Measurements from ENCODE around the gene SLC9A5.

SLC9A5 gene

DNA sequence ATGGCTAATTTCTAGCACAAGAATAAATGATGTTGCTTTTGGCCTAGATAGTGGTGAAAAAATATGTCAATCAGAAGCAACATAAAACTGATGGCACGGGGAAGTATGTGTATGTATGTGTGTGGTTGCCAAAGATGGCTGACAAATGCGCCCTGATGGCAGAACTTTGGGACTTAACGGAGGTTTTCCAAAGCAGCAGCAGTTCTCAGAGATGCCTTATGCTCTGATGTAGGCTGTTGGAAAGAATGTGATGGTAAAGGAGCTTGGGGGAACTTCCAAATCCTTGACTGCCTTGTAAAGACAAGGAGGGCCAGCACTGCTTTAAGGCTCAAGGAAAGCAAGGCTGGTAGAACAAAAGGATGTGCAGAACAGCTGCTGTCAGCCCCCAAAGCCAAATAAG lies 61.8 kb downstream of the SLC9A5 start:
- DNase-seq (ENCODE audit: low read depth) = no peak

DNA sequence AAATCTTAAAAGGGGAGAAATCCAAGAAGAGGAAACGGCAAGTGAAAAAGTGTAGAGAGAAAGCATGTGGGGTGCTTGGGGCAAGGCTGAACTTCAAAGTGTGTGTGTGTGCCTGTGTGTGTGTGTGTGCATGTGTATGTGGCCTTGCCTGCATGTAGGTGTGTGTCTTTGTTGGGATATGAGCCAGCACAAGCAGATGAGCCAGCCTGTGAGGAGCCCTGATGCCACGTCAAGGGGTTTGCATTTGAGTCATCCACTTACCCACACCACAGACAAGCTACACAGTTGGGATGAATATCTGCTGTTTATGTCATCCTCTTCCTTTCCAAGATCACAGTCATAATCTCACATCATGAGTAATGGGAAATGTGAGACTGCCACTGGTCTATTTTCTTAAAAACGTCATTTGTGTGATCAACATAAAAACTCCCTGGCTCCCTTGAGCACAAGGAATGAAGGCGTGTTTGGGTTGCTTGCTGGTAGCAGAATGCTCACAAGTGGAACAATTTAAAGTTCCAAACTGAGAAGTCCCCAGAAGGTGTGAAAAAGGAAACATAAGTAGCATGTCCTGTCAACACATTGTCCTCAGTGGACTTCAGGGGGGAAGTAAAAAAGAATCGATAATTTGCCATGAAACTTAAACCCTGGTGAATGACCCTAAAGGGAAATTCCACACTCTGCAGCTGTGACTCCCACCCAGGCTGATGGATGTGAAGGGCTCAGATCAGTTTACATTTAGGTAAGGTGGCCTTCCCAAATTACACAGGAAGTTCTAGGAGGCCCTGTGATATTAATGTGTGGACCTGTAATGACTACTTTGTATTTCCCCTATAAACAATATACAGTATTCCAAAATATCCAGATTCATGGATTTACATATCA lies 63.1 kb downstream of the SLC9A5 start:
- peak; percentile 45 for DNase-seq (ENCODE audit: low read depth)

DNA sequence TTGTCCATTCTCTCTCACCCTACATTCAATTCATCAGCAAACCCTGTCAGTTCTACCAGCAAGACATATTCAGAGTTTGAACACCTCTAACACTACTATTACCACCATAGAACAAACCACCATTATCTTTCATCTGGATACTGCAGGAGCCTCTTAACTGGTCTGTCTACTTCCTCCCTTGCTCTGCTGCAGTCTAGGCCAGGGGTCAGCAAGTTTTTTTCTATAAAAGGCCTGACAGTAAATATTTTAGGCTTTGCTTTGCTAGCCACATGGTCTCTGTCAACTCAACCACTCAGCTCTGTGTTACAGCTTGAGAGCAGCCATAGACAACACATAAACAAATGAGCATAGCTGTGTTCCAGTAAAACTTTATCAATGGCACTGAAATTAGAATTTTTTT lies 63.9 kb downstream of the SLC9A5 start:
- DNase-seq (ENCODE audit: low read depth) = no peak

DNA sequence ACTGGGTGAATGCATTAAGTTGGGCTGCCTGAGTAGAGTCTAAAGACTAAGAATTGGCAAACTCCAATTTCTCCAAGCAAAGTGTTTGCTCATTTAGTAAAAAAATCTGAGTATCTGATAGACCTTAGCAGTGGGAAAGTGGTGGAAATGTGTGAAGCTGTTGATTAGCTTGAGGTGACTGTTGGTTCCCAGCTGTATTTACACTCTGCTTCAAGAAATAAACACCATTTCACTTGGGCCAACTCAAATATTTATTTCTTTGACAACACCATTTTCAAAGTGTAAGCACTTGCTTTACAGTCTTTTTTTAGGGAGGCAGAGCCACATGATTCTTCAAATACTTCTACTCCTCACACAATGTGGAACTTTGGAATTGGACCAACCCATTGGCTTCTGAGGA lies 69.1 kb downstream of the SLC9A5 start:
- DNase-seq (ENCODE audit: low read depth) = no peak

Data from activated gamma-delta T cell treated with anti-CD3 and anti-CD28 coated beads, Interleukin-2, amount 50 U/mL, for 16 hours (primary cell).